Measurements from ENCODE around the gene IL17RE.
"Not testable (repeated sequence)": the region's sequence is repeated elsewhere in the genome, so short reads cannot be mapped to it uniquely, and the experiment has no call there.

IL17RE gene

GRCh38 chr3:9881441-9881840 lies 21.2 kb upstream of the IL17RE start:
- no peak for DNase-seq

- no peak for DNase-seq
Measured at GRCh38 chr3:9883706-9884554, 18.7 kb upstream of the IL17RE start.

- no peak for DNase-seq
Measured at GRCh38 chr3:9884555-9885165, 18.0 kb upstream of the IL17RE start.

GRCh38 chr3:9886328-9886727 lies 16.3 kb upstream of the IL17RE start:
- DNase-seq, result no peak

- no peak for DNase-seq
Measured at GRCh38 chr3:9887480-9887879, 15.2 kb upstream of the IL17RE start.

GRCh38 chr3:9888540-9888939 lies 14.1 kb upstream of the IL17RE start:
- DNase-seq, result no peak

- no peak for DNase-seq
Measured at GRCh38 chr3:9889405-9889804, 13.2 kb upstream of the IL17RE start.

- DNase-seq, result peak; percentile 39
Measured at GRCh38 chr3:9890249-9891071, 12.2 kb upstream of the IL17RE start, which contains the start of gene JAGN1. Gene JAGN1 (plus strand): TSS chr3:9890610. CDS start chr3:9890723, 113 bp downstream.

- DNase-seq, result no peak
Measured at GRCh38 chr3:9891072-9891622, 11.5 kb upstream of the IL17RE start.

GRCh38 chr3:9893739-9894138 lies 8.9 kb upstream of the IL17RE start:
- no peak for DNase-seq

GRCh38 chr3:9895715-9896114 lies 6.9 kb upstream of the IL17RE start:
- not testable (repeated sequence) for DNase-seq

- DNase-seq, result not testable (repeated sequence)
Measured at GRCh38 chr3:9896755-9897407, 5.8 kb upstream of the IL17RE start.

GRCh38 chr3:9897408-9898372 lies 5.0 kb upstream of the IL17RE start:
- peak; percentile 20 for DNase-seq

- no peak for DNase-seq
Measured at GRCh38 chr3:9898467-9899241, 4.0 kb upstream of the IL17RE start.

GRCh38 chr3:9899289-9899791 lies 3.3 kb upstream of the IL17RE start:
- no peak for DNase-seq

GRCh38 chr3:9900965-9901415 lies 1.7 kb upstream of the IL17RE start:
- not testable (repeated sequence) for DNase-seq

GRCh38 chr3:9901967-9902366 lies 681 bp upstream of the IL17RE start:
- DNase-seq, result no peak

GRCh38 chr3:9903238-9903624 lies 583 bp downstream of the IL17RE start:
- DNase-seq, result no peak

GRCh38 chr3:9903904-9904303 lies 1.3 kb downstream of the IL17RE start:
- DNase-seq, result no peak

- DNase-seq, result no peak
Measured at GRCh38 chr3:9906480-9906879, 3.8 kb downstream of the IL17RE start.
